SK-N-SH (cell line): ENCODE data around the gene PAPOLA. TPM values are rescaled to one million over a fixed set of nuclear protein-coding genes. Genes with fewer than 3 reads are reported as not detected.

Experiments used
- CTCF ChIA-PET: fragments of 300-600, 350-600 bp; formaldehyde crosslinking; extraction: SDS; loops from one replicate; lab custom pipeline; 2021; lab: Yijun Ruan, JAX
- POLR2A ChIA-PET: fragments of 350-600 bp; sonication (Branson Sonifier 250); formaldehyde crosslinking; extraction: SDS; loops from one replicate; lab custom pipeline; 2020; ENCODE audit warnings: antibody characterized with exemption, inconsistent platforms; lab: Yijun Ruan, JAX
- DNase-seq: peaks from one replicate; pipeline ENCODE4 v3.0.0; 2012
- H2AFZ ChIP-seq: fragments of 200-600 bp; sonication (generic); 2 replicates; pipeline ENCODE4 v1.8.1; 2016; ENCODE audit warnings: antibody characterized with exemption, mild to moderate bottlenecking, low read depth
- H3F3A ChIP-seq: fragments of 200-600 bp; sonication (generic); replicated peaks from 2 replicates; pipeline ENCODE3; 2016; ENCODE audit warnings: antibody characterized with exemption, mild to moderate bottlenecking; ENCODE audit not compliant: insufficient read depth
- H3K27ac ChIP-seq, 2 experiments: fragments of 200-500 bp in 1 of 2; fragments of 200-600 bp in 1 of 2; sonication (Bioruptor generic) in 1 of 2; sonication (generic), shearing (Covaris generic) in 1 of 2; 2 replicates each; pipeline versions ENCODE4 v1.5.1 to v1.6.1; 2014 to 2016; ENCODE audit warnings: low read depth in 2 of 2, inconsistent platforms in 1 of 2, low read length in 1 of 2, mild to moderate bottlenecking in 1 of 2, mixed read lengths in 1 of 2
- H3K27me3 ChIP-seq: fragments of 200-600 bp; sonication (generic), shearing (Covaris generic); 2 replicates; pipeline ENCODE4 v1.6.1; 2016; ENCODE audit warnings: mixed run types; ENCODE audit not compliant: insufficient read depth
- H3K36me3 ChIP-seq, 2 experiments: fragments of 200-500 bp in 1 of 2; fragments of 200-600 bp in 1 of 2; sonication (Bioruptor generic) in 1 of 2; sonication (generic) in 1 of 2; replicated peaks in 1 of 2; 2 replicates each; pipeline versions ENCODE3 to v1.5.1; 2014 to 2016; ENCODE audit warnings: low read length in 1 of 2, mild to moderate bottlenecking in 1 of 2; ENCODE audit not compliant: insufficient read depth in 2 of 2, control insufficient read depth in 1 of 2
- H3K4me1 ChIP-seq, 2 experiments: fragments of 200-500 bp in 1 of 2; fragments of 200-600 bp in 1 of 2; sonication (Bioruptor generic) in 1 of 2; sonication (generic), shearing (Covaris generic) in 1 of 2; 2 replicates each; pipeline versions ENCODE4 v1.5.1 to v1.6.1; 2014 to 2016; ENCODE audit warnings: low read depth in 1 of 2, low read length in 1 of 2, mixed run types in 1 of 2; ENCODE audit not compliant: insufficient read depth in 2 of 2, control insufficient read depth in 1 of 2
- H3K4me2 ChIP-seq: fragments of 200-600 bp; sonication (generic), shearing (Covaris generic); 2 replicates; pipeline ENCODE4 v1.6.1; 2017; ENCODE audit warnings: mixed run types
- H3K4me3 ChIP-seq, 2 experiments: fragments of 200-500 bp in 1 of 2; fragments of 200-600 bp in 1 of 2; sonication (Bioruptor generic) in 1 of 2; sonication (generic), shearing (Covaris generic) in 1 of 2; 2 replicates each; pipeline versions ENCODE4 v1.5.1 to v1.8.1; 2014 to 2016; ENCODE audit warnings: low read depth in 2 of 2, inconsistent platforms in 1 of 2, low read length in 1 of 2, mild to moderate bottlenecking in 1 of 2, mixed read lengths in 1 of 2, moderate library complexity in 1 of 2
- H3K79me2 ChIP-seq: fragments of 200-600 bp; sonication (generic); 2 replicates; pipeline ENCODE4 v1.8.1; 2017; ENCODE audit warnings: mild to moderate bottlenecking; ENCODE audit not compliant: insufficient read depth
- H3K9ac ChIP-seq: fragments of 200-600 bp; sonication (generic); 2 replicates; pipeline ENCODE4 v1.6.1; 2017; ENCODE audit warnings: mixed run types
- H3K9me2 ChIP-seq: fragments of 200-600 bp; sonication (generic); 2 replicates; pipeline ENCODE4 v1.6.1; 2017; ENCODE audit warnings: mixed run types
- H3K9me3 ChIP-seq: fragments of 200-600 bp; sonication (generic); 2 replicates; pipeline ENCODE4 v1.6.1; 2017; ENCODE audit warnings: mixed run types, mild to moderate bottlenecking, moderate library complexity
- H4K20me1 ChIP-seq: fragments of 200-600 bp; sonication (generic); 2 replicates; pipeline ENCODE4 v1.6.1; 2017; ENCODE audit warnings: mild to moderate bottlenecking, mixed run types; ENCODE audit not compliant: insufficient read depth
- CHD2 ChIP-seq: fragments of 150-350 bp; IDR thresholded peaks from 2 replicates; pipeline ENCODE4 v1.6.1; 2018; ENCODE audit warnings: low read length; ENCODE audit not compliant: partially characterized antibody
- CTCF ChIP-seq: fragments of 200-600 bp; sonication (generic); IDR thresholded peaks from 2 replicates; pipeline ENCODE4 v1.6.1; 2017; ENCODE audit warnings: antibody characterized with exemption, mild to moderate bottlenecking, moderate library complexity
- EP300 ChIP-seq, 2 experiments: IDR thresholded peaks; 2 replicates each; pipeline versions ENCODE4 v1.4.0 to v1.6.1; 2012; ENCODE audit warnings: borderline replicate concordance in 1 of 2, low read depth in 1 of 2, low read length in 1 of 2
- EZH2phosphoT487 ChIP-seq: fragments of 200-600 bp; sonication (generic); IDR thresholded peaks from 2 replicates; pipeline ENCODE4 v1.6.1; 2017; ENCODE audit warnings: low read depth, mixed run types, mild to moderate bottlenecking, antibody characterized with exemption, moderate library complexity, borderline replicate concordance
- FOXM1 ChIP-seq: IDR thresholded peaks from 2 replicates; pipeline ENCODE4 v1.4.0; 2012; ENCODE audit warnings: low read depth, mild to moderate bottlenecking
- GABPA ChIP-seq: IDR thresholded peaks from 2 replicates; pipeline ENCODE4 v1.4.0; 2012; ENCODE audit warnings: low read depth, mild to moderate bottlenecking
- GATA2 ChIP-seq: sonication (generic); formaldehyde crosslinking; IDR thresholded peaks from 2 replicates; pipeline ENCODE4 v1.5.0; 2020; ENCODE audit warnings: mild to moderate bottlenecking, missing genetic modification reagents
- JUND ChIP-seq: IDR thresholded peaks from 2 replicates; pipeline ENCODE4 v1.4.0; 2012
- MXI1 ChIP-seq: IDR thresholded peaks from 2 replicates; pipeline ENCODE4 v1.6.1; 2012; ENCODE audit warnings: mild to moderate bottlenecking, low read depth, low read length, improper control_type of control experiment
- NFIC ChIP-seq: IDR thresholded peaks from 2 replicates; pipeline ENCODE4 v1.4.0; 2012; ENCODE audit warnings: borderline replicate concordance
- RCOR1 ChIP-seq: fragments of 150-350 bp; IDR thresholded peaks from 2 replicates; pipeline ENCODE4 v1.6.1; 2017; ENCODE audit warnings: antibody characterized with exemption, low read length
- RFX5 ChIP-seq: IDR thresholded peaks from 2 replicates; pipeline ENCODE4 v1.6.1; 2012; ENCODE audit warnings: mild to moderate bottlenecking, improper control_type of control experiment, low read length
- RXRA ChIP-seq: IDR thresholded peaks from 2 replicates; pipeline ENCODE4 v1.4.0; 2012; ENCODE audit warnings: low read depth, mild to moderate bottlenecking, borderline replicate concordance
- SIN3A ChIP-seq: IDR thresholded peaks from 2 replicates; pipeline ENCODE4 v1.6.1; 2012; ENCODE audit warnings: low read depth, mild to moderate bottlenecking, low read length, moderate library complexity, borderline replicate concordance
- TAF1 ChIP-seq: IDR thresholded peaks from 2 replicates; pipeline ENCODE4 v1.6.1; 2012; ENCODE audit warnings: low read depth, mild to moderate bottlenecking, low read length, moderate library complexity, borderline replicate concordance
- TEAD4 ChIP-seq: IDR thresholded peaks from 2 replicates; pipeline ENCODE4 v1.4.0; 2012; ENCODE audit warnings: mild to moderate bottlenecking, borderline replicate concordance; ENCODE audit not compliant: insufficient read depth
- USF2 ChIP-seq: fragments of 150-350 bp; IDR thresholded peaks from 2 replicates; pipeline ENCODE4 v1.6.1; 2017; ENCODE audit warnings: antibody characterized with exemption, low read length, low read depth, borderline replicate concordance
- YY1 ChIP-seq: IDR thresholded peaks from 2 replicates; pipeline ENCODE4 v1.4.0; 2012; ENCODE audit warnings: low read depth, mild to moderate bottlenecking
- polyA plus RNA-seq, 3 experiments: library from polyadenylated mRNA; depleted of rRNA; stranded (reverse); fragments of >200 nt; gene quantifications; 2 replicates each; pipeline ENCODE4 v1.2.3, GENCODE V29; 2012
- TF ChIP-seq, protein P1 (sequence below): IDR thresholded peaks from 2 replicates; pipeline ENCODE4 v1.6.1; 2012; ENCODE audit warnings: mild to moderate bottlenecking, low read depth, low read length, moderate library complexity

The PAPOLA gene
- polyA plus RNA-seq, 1 of the 3 experiments (the other 2 are of a cell fraction) = 53.7 TPM

- TF ChIP-seq EP300 (IDR thresholded peaks at IDR 0.05; ENCODE audit: borderline replicate concordance in 1 of 2, low read depth in 1 of 2, low read length in 1 of 2) (no peak), EZH2phosphoT487 (no peak), JUND (no peak), YY1 (no peak), RXRA (no peak), USF2 (no peak), MXI1 (no peak), CTCF (no peak), RFX5 (no peak), TEAD4 (no peak), NFIC (no peak), TAF1 (no peak), RCOR1 (no peak), FOXM1 (no peak), SIN3A (no peak), CHD2 (no peak), GATA2 (no peak), GABPA (no peak)
- TF ChIP-seq, protein P1, sequence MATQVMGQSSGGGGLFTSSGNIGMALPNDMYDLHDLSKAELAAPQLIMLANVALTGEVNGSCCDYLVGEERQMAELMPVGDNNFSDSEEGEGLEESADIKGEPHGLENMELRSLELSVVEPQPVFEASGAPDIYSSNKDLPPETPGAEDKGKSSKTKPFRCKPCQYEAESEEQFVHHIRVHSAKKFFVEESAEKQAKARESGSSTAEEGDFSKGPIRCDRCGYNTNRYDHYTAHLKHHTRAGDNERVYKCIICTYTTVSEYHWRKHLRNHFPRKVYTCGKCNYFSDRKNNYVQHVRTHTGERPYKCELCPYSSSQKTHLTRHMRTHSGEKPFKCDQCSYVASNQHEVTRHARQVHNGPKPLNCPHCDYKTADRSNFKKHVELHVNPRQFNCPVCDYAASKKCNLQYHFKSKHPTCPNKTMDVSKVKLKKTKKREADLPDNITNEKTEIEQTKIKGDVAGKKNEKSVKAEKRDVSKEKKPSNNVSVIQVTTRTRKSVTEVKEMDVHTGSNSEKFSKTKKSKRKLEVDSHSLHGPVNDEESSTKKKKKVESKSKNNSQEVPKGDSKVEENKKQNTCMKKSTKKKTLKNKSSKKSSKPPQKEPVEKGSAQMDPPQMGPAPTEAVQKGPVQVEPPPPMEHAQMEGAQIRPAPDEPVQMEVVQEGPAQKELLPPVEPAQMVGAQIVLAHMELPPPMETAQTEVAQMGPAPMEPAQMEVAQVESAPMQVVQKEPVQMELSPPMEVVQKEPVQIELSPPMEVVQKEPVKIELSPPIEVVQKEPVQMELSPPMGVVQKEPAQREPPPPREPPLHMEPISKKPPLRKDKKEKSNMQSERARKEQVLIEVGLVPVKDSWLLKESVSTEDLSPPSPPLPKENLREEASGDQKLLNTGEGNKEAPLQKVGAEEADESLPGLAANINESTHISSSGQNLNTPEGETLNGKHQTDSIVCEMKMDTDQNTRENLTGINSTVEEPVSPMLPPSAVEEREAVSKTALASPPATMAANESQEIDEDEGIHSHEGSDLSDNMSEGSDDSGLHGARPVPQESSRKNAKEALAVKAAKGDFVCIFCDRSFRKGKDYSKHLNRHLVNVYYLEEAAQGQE = no peak
- Histone ChIP-seq H3K9me2 (no peaks in the 10 kb centered on the region), H3K4me1 (no peaks in the 10 kb centered on the region; a peak in 2 of 4 replicates), H3K9me3 (no peaks in the 10 kb centered on the region), H3K79me2 (peaks cover 16% of the 10 kb centered on the region; the same call in 1 of the 2 replicates), H3K4me3 (no peak overlapping the region), H3K36me3 (peaks cover 61 to 72% of the 10 kb centered on the region in 2 experiments), H3K27ac (no peak overlapping the region), H3K4me2 (no peak overlapping the region), H3F3A (peaks cover 12% of the 10 kb centered on the region), H4K20me1 (no peaks in the 10 kb centered on the region), H3K9ac (no peak overlapping the region), H2AFZ (no peak overlapping the region), H3K27me3 (no peaks in the 10 kb centered on the region)
- no peak for DNase-seq
- ChIA-PET POLR2A (no interaction called here), CTCF (interaction anchor here (0.7 to 1.3 kb wide), 4 partner anchors 32 to 136 kb away, joined by 3 to 4 read pairs (median 3); no protein-coding TSS in a partner anchor)
Observed at GRCh38 chr14:96532632-96533031, 30.4 kb downstream of the PAPOLA start.
